GM19324 (cell line): ENCODE data around the gene RPS5.
"Not testable (repeated sequence)": the region's sequence is repeated elsewhere in the genome, so short reads cannot be mapped to it uniquely, and the experiment has no call there.

Source experiments
- ATAC-seq: cut with Tn5 transposase; IDR thresholded peaks from one replicate; pipeline ENCODE4 v1.9.1; 2021; ENCODE audit warnings: mild to moderate bottlenecking, moderate library complexity; ENCODE audit not compliant: unreplicated experiment, low FRiP score

RPS5 gene

GRCh38 chr19:58355908-58356765 is 30.9 kb upstream of the RPS5 start:
- no peak for ATAC-seq

- no peak for ATAC-seq
Observed at GRCh38 chr19:58356766-58357480, 30.1 kb upstream of the RPS5 start.

GRCh38 chr19:58357481-58358145 is 29.5 kb upstream of the RPS5 start:
- ATAC-seq, result no peak

- ATAC-seq, result peak; percentile 9
Observed at GRCh38 chr19:58361900-58362271, 25.2 kb upstream of the RPS5 start.

GRCh38 chr19:58362272-58362994 is 24.6 kb upstream of the RPS5 start, which contains the start of gene ZNF497:
ZNF497 (minus strand) TSS chr19:58362751; CDS start chr19:58357635, 5,116 bp downstream.
- ATAC-seq, result peak; percentile 86

- no peak for ATAC-seq
Observed at GRCh38 chr19:58364146-58364545, 22.9 kb upstream of the RPS5 start.

GRCh38 chr19:58366585-58367430 is 20.3 kb upstream of the RPS5 start:
- ATAC-seq, result no peak

GRCh38 chr19:58367698-58368454 is 19.2 kb upstream of the RPS5 start:
- no peak for ATAC-seq

GRCh38 chr19:58368561-58369360 is 18.3 kb upstream of the RPS5 start:
- no peak for ATAC-seq

- no peak for ATAC-seq
Observed at GRCh38 chr19:58372311-58373133, 14.5 kb upstream of the RPS5 start.

GRCh38 chr19:58374200-58374599 is 12.9 kb upstream of the RPS5 start:
- ATAC-seq, result no peak

GRCh38 chr19:58376724-58377123 is 10.3 kb upstream of the RPS5 start:
- ATAC-seq, result not testable (repeated sequence)

GRCh38 chr19:58379246-58379645 is 7.8 kb upstream of the RPS5 start:
- no peak for ATAC-seq

GRCh38 chr19:58380037-58380661 is 6.9 kb upstream of the RPS5 start:
- ATAC-seq, result no peak

- peak; percentile 88 for ATAC-seq
Observed at GRCh38 chr19:58380662-58381459, 6.2 kb upstream of the RPS5 start, which contains the start of gene ZNF837. ZNF837 (minus strand) TSS chr19:58381030; CDS start chr19:58369332, 11,698 bp downstream.
